GM18870 (cell line): ENCODE measurements around the gene UPF3A.

Experiments
- ATAC-seq: cut with Tn5 transposase; IDR thresholded peaks from one replicate; pipeline ENCODE4 v1.9.1; 2021; ENCODE audit warnings: moderate library complexity; ENCODE audit not compliant: unreplicated experiment

Gene UPF3A

DNA sequence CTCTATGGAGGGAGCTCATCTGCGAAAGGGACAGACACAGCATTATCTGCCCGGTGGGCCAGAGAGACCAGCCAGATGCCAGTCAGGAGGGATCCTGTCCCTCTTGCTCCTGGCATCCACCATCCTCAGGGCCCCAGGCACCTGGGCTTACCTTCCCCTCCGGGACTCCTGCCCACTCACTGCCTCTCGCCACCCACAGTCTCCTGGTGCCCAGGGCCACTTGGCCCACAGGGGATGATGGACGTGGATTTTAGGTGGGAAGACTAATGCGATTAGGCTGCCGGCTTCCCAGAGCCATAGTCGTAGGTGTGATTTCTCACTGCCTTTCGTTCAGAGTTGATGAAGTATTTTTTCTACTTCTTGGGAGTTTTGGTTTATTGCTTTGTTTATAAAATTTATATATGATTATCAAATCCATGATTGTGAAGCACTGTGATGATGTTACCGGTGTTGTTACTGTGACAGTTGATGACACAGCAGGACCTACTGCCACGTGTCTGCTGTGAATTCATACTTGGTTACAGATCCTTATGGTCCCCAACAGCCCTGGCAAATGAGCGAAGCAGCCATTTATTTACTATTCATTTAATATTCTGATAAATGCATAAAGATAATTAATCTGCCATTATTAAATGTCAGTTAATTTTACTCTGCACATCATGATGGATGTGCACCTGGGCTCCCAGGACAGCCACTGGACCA, 18.4 kb downstream of the UPF3A start:
- no peak for ATAC-seq

DNA sequence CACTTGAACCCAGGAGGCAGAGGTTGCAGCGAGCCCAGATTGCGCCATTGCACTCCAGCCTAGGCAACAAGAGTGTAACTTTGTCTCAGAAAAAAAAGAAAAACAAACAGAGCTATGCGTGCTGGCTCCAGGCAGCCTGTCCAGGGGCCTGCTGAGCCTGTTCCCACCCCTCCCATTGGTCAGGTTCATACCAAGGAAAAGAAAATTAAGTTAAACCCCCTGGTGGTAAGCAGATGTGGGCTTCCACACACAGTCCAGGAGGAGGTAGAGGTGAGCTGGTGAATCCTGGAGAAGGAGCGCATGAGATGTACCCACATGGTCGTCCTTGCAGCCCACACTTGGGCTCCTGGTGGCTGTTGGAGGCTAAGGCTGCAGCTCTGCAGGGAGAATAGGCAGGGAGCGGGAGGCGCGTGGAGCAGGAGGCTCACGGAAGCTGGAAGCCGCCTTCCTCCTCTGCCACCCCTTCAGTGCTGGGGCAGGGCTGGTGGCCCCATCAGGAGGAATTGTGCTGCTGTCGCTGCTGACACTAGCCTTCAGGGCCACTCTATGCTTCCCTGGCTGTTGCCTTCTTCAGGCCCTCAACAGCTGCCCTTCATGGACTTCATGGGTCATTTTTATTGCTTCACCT, 22.4 kb downstream of the UPF3A start:
- no peak for ATAC-seq

GRCh38 chr13:114304346-114305034, 23.1 kb downstream of the UPF3A start:
- ATAC-seq, result no peak

DNA sequence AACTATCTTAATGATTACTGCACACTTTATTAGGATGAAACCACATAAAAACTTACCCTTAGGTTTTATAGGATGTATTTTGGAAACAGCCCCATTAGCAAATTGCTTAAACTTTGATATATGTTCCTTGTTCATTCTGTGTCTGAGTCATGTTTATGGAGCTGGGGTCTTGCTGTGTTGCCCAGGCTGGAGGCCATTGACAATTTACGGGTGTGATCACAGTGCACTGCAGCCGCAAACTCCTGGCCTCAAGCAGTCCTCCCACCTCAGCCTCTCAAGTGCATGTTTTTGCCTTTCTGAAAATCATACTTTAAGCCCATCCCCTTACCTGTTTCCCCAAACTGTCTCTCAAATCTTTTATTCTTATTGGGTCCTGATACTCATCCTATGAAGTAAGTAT, 27.7 kb downstream of the UPF3A start:
- no peak for ATAC-seq

DNA sequence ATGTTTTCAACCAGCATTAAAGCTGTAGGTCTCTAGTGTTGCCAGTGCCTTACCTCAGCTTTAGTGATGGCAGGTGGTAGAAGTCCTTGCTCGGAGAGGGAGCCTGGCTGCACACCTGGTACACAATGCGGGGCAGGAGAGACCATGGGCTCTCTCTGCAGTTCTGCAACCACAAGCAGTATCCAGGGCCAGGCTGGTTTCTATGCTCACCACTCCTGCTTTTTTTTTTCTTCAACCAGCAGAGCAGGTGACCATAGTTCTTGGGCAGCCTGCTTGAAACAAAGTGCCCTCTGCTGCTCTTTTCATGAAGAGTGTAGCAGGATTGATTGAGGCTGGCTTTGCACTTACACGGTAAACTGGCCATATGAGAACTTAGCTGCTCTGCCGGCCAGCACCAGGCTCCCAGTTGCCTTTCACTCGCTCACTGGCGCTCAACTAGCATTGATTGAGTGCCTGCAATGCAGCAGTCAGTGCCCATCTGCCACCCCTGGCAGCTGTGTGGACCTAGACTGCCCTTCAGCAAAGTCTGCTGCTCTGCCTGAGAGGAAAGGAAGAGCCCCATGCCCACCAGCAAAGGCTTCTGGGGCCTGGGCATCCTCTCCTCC, 28.5 kb downstream of the UPF3A start:
- ATAC-seq, result no peak

GRCh38 chr13:114310956-114311355, 29.6 kb downstream of the UPF3A start:
- no peak for ATAC-seq

- ATAC-seq, result no peak
Measured at GRCh38 chr13:114311387-114311786, 30.0 kb downstream of the UPF3A start.

- ATAC-seq, result no peak
Measured at GRCh38 chr13:114311908-114312307, 30.5 kb downstream of the UPF3A start.

- ATAC-seq, result peak; percentile 30
Measured at GRCh38 chr13:114313061-114313860, 31.9 kb downstream of the UPF3A start.

DNA sequence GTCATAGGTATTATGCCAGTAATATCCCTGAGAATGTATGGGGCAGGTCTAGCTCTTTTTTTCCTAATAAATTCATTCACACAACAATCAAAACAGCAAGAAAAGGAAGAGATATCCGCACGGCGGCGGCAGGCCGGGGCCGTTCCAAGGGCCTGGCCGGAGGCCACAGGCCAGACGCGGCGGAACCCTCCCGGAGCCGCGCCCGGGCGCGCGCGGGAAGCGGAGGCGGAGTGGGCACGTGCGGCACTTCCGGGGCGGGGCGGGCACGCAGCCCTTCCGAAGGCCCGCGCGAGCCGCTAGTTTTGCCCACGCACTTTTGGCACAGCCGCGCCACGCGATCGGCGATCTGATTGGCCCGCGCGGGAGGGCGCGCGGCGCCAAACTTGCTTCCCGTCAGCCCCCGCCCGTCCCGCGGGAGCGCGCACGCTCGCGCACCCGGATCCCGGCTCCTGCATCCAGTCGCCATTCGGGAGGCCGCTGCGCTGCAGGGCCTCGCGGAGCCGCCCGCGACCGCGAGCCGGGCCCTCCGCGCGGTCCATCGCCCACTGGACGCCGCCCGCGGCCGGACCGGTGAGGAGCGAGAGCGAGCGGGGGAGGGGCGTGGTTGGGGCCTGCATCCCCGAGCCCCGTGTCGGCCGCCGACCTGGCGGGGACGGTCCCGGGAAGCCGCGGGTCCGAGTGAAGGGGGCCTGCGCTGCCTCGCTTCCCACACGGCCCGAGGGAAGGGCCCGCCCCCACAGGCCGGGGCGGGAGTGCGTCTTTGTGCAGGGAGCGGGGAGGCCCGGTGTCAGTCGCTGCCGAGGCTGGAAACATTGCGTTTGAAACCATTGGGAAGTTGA, 32.9 kb downstream of the UPF3A start, which contains the start of gene CHAMP1:
CHAMP1 (plus strand) TSS at position 430 of the 839 bp plus-strand sequence. CDS start 9,340 bp downstream, outside the sequence.
- peak; percentile 49 for ATAC-seq

DNA sequence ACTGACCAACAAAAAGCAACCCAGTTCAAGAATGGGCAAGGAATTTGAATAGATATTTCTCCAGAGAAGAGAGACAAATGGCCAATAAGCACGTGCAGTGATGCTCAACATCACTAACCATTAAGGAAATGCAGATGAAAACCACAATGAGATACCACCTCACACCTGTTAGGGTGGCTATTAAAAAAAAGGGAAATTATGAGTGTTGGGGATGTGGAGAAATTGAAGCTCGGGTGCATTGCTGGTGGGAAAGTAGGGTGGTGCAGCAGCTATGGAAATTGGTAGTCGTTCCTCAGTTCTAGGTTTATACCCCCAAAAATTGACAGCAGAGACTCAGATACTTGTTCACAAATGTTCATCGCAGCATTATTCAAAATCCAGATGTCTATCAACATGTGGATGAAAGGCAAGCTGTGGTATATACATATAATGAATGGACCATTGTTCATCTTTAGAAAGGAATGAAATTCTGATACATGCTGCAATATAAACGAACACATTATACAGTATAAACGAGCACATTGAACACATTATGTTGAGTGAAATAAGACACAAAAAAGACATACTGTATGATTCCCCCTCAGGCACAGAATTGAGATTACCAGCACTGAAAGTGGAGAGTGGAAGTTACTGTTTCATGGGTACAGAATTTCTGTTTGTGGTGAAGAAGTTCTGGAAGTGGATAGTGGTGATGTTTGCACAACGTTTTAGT, 33.8 kb downstream of the UPF3A start:
- peak; percentile 18 for ATAC-seq

- ATAC-seq, result no peak
Measured at GRCh38 chr13:114318624-114319023, 37.2 kb downstream of the UPF3A start.

DNA sequence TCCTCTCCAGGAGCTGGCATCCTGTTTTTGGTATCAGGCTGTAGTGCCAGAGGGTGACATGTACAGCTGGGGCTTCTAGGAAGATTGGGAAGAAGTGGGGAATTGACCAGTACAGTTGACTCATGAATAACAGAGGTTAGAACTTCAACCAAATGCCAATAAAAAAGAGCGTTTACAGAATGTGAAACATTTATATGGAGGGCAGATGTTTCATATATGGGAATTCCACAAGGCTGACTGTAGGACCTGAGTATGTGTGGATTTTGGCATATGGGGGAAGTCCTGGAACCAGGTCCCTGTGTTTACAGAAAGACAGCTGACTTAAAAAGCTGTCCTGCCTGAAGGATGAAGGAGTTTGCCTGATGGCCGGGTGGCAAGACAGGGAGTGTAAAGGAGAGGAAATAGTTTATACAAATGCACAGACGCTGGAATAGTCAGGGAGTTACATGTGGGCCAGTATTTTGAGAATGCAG, 38.1 kb downstream of the UPF3A start:
- ATAC-seq, result no peak

DNA sequence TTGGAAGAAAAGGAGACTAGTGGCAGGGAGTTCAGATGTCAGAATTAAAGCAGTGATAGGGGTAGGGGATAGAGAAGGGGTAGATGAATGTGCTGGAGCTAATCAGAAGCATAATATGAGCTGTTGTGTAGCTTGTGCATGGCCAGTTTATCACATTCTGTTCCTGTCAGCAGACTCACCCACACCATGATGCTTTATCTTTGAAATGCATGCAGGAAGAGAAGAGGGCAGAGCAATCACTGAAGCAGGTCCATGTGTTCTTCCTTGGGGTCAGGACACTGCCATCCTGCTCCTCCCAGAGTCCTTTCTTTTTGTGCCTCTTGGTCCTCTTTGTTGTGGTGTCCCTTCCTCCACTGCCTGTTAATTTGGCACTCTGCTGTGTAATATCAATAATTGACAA, 38.7 kb downstream of the UPF3A start:
- no peak for ATAC-seq

DNA sequence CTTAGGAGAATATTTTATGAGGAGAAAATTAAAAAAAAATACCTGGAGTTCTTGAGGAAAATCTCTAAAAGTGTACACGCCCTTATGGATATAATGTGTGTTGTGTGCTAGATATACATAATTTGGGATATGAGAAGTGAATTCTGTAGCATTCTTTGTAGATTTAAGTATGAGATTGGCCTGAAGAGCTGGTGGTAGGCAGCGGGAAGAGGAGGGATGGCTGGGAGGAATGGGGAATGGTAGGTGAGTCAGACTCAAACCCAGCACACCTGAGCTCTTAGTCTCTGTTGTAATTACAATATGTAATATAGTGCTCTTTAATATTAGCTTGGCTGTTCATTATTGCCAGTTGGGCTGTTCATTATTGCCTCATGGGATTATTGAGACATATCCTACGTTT, 39.9 kb downstream of the UPF3A start:
- no peak for ATAC-seq

DNA sequence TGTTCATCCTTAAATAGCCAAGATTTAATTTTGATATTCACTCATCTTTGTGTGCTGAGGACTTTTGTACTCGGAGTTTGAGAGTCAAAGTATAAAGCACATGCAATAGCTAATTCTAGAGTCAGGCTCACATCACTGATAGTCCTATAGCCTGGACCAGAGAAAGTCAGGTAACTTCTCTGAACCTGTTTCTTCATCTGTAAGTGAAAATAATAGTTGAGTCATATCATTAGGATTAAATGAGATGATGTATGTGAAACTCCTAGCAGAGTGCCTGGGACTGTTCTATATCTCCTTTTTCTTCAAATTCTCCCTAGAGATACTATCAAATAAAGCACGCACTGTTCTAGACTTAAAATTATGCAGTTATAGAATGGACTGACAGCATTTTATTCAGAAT, 41.9 kb downstream of the UPF3A start:
- ATAC-seq, result no peak

DNA sequence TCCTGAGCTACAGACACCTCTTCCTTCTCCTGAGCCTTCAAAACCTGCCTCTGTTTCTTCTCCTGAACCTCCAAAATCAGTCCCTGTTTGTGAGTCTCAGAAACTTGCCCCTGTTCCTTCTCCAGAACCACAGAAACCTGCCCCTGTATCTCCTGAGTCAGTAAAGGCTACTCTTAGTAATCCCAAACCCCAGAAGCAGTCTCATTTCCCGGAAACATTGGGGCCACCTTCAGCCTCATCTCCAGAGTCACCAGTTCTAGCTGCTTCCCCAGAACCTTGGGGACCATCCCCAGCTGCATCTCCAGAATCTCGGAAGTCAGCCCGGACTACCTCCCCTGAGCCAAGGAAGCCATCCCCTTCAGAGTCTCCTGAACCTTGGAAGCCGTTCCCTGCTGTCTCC, 42.9 kb downstream of the UPF3A start:
- ATAC-seq, result no peak

DNA sequence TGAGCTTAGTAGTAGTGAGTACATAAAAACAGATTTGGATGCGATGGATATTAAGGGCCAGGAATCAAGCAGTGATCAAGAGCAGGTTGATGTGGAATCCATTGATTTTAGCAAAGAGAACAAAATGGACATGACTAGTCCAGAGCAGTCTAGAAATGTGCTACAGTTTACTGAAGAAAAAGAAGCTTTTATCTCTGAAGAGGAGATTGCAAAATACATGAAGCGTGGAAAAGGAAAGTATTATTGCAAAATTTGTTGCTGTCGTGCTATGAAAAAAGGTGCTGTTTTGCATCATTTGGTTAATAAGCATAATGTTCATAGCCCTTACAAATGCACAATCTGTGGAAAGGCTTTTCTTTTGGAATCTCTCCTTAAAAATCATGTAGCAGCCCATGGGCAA, 44.3 kb downstream of the UPF3A start:
- ATAC-seq, result no peak

- ATAC-seq, result no peak
Measured at GRCh38 chr13:114328034-114328433, 46.6 kb downstream of the UPF3A start.
